ENCODE data around the gene ABCG1.

Gene ABCG1

DNA sequence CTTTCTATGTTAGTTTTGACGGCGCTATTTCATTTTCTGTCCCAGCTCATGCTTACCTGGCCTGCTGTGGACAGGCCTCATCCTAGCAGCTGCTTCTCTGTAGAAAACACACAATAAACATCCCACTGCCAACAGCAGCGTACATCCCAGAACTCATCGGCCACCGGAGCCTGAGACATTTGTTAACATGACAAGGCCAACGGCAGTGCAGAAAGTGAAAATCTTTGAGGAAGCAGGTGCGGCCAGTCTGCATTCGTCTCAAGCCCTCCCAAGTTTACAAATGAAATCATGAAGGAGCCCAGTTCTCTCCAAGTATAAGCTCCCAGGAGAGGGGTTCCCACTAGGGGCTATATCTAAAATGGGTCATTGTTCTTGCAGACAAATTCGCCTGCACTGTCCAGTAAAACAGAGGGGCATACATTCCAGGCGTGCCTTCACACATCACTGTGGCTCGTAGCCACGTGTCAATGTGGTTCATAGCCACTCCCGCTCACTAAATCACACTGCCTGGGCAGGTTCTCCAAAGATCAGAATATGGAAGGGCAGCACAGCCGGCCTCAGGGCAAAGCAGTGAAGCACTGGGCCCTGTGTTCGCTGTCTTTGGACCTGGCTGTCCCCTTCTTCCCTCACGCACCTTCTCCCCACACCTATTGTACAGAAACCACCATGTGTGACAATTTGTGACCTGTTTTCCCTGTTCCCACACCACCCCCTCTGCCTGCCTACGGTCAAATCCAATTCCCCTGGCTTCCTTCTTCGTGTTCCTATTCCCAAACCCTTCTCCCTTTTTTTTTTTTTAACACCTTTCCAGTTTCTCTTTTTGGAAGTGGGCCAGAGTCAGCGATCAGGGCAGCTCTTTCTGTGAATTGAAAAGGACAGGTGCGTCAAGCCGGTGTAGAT, 27.0 kb upstream of the ABCG1 start:
- no peak for DNase-seq (ENCODE audit: low read depth)
- H3K4me3 ChIP-seq (ENCODE audit: low read depth, low read length): no peak overlapping the region
- TF ChIP-seq, protein P1, sequence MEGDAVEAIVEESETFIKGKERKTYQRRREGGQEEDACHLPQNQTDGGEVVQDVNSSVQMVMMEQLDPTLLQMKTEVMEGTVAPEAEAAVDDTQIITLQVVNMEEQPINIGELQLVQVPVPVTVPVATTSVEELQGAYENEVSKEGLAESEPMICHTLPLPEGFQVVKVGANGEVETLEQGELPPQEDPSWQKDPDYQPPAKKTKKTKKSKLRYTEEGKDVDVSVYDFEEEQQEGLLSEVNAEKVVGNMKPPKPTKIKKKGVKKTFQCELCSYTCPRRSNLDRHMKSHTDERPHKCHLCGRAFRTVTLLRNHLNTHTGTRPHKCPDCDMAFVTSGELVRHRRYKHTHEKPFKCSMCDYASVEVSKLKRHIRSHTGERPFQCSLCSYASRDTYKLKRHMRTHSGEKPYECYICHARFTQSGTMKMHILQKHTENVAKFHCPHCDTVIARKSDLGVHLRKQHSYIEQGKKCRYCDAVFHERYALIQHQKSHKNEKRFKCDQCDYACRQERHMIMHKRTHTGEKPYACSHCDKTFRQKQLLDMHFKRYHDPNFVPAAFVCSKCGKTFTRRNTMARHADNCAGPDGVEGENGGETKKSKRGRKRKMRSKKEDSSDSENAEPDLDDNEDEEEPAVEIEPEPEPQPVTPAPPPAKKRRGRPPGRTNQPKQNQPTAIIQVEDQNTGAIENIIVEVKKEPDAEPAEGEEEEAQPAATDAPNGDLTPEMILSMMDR (IDR thresholded peaks at IDR 0.05; ENCODE audit: low read depth, low read length, missing control alignments): no peak
- in situ Hi-C loops (cut with HindIII; ENCODE audit: low sequenced_read_pairs): no loop called here

DNA sequence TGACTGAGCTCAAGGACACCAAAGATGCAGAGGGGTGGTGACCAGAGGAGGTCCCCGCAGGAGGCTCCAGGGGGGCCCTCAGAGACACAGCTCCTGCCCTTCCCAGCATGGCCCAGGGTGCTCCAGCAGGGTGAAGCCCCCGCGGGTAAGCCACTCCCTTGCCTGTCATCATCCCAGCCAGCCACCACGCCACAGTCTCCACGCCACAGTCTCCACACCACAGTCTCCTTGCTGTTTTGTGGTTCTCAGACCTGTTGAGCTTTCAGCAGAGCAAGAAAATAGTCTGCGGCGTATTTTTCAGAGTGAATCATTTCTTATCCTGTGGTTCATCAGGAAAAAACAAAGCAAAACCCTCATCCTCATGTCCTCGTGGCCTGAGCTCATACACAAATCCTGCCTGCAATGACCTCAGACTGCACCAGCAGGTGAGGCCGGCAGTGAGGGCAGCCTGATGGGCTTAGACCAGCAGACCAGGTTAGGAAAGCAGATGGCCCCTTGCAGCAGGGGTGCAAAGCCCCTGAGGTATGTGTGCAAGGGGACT, 25.7 kb upstream of the ABCG1 start:
- DNase-seq (ENCODE audit: low read depth): no peak
- H3K4me3 ChIP-seq (ENCODE audit: low read depth, low read length): no peak overlapping the region
- in situ Hi-C loops (cut with HindIII; ENCODE audit: low sequenced_read_pairs): no loop called here
- TF ChIP-seq, protein P1 (IDR thresholded peaks at IDR 0.05; ENCODE audit: low read depth, low read length, missing control alignments): no peak

DNA sequence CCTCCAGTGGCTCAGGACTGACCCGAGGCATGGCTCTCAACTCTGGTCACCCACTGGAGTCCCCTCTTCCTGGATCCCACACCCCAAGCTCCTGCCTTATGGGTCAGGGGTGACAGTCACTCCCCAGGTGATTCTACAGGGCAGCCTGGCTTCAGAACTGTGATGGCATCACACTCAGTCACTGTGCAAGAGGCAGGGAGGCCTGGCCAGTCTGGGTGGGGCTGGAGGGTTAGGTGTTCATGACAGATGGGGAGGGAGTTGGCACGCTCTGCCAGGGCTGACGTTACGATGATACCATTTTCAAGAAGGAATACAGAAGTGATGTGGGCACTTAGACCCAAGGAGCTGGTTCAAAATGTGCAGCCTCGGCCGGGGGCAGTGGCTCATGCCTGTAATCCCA, 25.2 kb upstream of the ABCG1 start:
- TF ChIP-seq, protein P1 (IDR thresholded peaks at IDR 0.05; ENCODE audit: low read depth, low read length, missing control alignments): no peak
- in situ Hi-C loops (cut with HindIII; ENCODE audit: low sequenced_read_pairs): no loop called here
- H3K4me3 ChIP-seq (ENCODE audit: low read depth, low read length): no peak overlapping the region
- no peak for DNase-seq (ENCODE audit: low read depth)

GRCh38 chr21:42194863-42195262, 24.1 kb upstream of the ABCG1 start:
- DNase-seq (ENCODE audit: low read depth): no peak
- no peak overlapping the region for H3K4me3 ChIP-seq (ENCODE audit: low read depth, low read length)
- TF ChIP-seq, protein P1 (IDR thresholded peaks at IDR 0.05; ENCODE audit: low read depth, low read length, missing control alignments): no peak
- in situ Hi-C loops (cut with HindIII; ENCODE audit: low sequenced_read_pairs): no loop called here

DNA sequence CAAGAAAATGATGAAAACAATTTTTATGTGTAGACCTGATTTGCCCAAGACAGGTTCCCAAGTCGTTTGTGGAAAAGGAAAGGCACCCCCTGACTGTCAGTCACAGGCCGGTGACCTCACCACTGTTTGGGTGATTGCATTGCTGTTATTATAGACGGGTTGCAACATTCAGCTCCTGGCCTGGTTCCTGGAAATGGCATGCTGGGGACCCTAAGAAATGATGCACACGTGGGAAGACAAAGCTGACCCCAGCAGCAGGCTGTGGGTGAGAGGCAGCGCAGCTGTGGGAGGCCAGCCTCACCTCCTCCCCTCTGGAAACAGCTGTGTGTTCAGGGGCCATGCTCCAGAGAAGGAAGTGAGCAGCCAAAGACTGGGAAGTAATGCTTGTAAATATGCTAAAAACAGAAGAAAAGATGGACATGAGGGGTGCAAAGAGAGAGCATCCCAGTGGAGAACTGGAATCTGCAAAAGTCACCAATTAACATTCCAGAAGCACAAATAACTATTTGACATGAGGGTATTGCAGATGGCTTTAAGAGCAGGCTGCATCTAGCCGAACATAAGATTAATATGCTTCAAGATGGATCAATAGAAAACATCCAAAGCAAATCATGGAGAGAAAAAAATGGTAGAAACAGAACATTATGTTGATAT, 23.4 kb upstream of the ABCG1 start:
- TF ChIP-seq, protein P1 (IDR thresholded peaks at IDR 0.05; ENCODE audit: low read depth, low read length, missing control alignments): no peak
- in situ Hi-C loops (cut with HindIII; ENCODE audit: low sequenced_read_pairs): no loop called here
- no peak for DNase-seq (ENCODE audit: low read depth)
- H3K4me3 ChIP-seq (ENCODE audit: low read depth, low read length): no peak overlapping the region

GRCh38 chr21:42198929-42199867, 19.7 kb upstream of the ABCG1 start:
- H3K4me3 ChIP-seq (ENCODE audit: low read depth, low read length): no peak overlapping the region
- no peak for DNase-seq (ENCODE audit: low read depth)
- in situ Hi-C loops (cut with HindIII; ENCODE audit: low sequenced_read_pairs): no loop called here

More at GRCh38 chr21:42198929-42199867, 19.7 kb upstream of the ABCG1 start:
- TF ChIP-seq, protein P1 (IDR thresholded peaks at IDR 0.05; ENCODE audit: low read depth, low read length, missing control alignments): no peak
